Stimulated activated CD4-positive, alpha-beta T cell treated with anti-CD3 and anti-CD28 coated beads, Interleukin-4, amount 100 ng/mL, for 48 hours (primary cell): Measurements from ENCODE around the gene FBLN1.

Experiments
- DNase-seq, 2 donors: peaks; one replicate each; pipeline ENCODE4 v3.0.0-alpha.2; 2020; ENCODE audit warnings: low read depth in 2 of 2

FBLN1 gene

GRCh38 chr22:45571089-45571488, 68.4 kb downstream of the FBLN1 start:
- no peak for DNase-seq

- DNase-seq = no peak
Measured at GRCh38 chr22:45572444-45572843, 69.8 kb downstream of the FBLN1 start.

DNA sequence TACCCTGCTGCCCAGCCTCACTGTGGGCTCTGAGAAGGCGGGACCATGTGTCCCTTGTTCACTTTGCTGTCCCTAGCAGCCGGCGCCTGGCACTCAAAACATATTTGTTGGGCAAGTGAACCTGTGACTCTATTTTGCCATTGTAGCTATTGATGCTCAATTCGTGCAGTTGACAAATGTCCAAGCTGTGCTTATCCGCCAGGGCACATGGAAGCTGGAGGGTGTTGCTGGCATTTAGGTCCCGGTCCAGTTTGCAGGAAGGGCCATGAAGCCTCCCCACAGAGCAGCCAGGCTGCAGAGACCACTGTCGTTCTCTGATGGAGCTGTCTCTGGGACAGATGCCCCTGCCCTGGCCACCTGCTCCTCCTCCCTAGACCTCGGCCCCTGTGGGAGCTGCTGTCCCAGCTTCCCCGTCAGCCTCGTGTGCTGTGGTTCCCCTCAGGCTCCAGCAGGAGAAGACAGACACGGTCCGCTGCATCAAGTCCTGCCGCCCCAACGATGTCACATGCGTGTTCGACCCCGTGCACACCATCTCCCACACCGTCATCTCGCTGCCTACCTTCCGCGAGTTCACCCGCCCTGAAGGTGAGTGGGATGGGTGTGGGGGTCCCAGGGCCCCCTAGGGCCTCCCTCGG, 71.5 kb downstream of the FBLN1 start:
- no peak for DNase-seq

- DNase-seq = no peak
Measured at GRCh38 chr22:45575173-45575572, 72.5 kb downstream of the FBLN1 start.

DNA sequence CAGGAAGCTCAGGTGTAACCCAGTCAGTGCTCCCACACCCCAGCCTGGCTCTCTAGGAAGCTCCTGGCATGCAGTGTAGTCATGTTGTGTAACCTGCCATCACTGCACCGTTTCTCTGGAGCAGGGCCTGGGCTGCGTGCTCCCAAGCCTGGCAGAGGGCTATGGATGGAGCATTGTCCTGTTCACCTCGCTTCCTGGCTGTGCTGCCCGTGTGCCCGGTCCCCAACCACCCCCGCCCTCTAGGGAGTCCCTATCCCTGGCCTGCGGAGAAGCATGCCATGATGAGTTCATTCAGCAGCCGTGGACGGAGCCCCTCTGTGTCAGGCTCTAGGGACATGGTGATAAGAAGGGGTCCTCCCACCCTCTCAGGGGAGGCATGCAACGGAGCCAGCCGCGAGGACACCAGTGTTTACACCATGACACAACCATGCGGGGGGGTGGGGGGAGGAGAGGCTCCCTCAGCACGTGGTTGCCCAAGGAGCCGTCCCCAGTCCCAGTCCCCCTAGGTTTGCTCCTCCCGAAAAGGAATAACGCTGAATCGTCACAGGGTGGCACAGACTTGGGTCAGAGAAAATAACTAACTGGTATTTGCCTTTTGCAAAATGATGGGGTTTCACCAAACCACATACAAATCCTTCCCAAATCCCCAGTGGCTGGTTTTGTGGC, 73.1 kb downstream of the FBLN1 start:
- no peak for DNase-seq

- no peak for DNase-seq
Measured at GRCh38 chr22:45576273-45576625, 73.6 kb downstream of the FBLN1 start.

- DNase-seq = no peak
Measured at GRCh38 chr22:45576730-45577464, 74.2 kb downstream of the FBLN1 start.

DNA sequence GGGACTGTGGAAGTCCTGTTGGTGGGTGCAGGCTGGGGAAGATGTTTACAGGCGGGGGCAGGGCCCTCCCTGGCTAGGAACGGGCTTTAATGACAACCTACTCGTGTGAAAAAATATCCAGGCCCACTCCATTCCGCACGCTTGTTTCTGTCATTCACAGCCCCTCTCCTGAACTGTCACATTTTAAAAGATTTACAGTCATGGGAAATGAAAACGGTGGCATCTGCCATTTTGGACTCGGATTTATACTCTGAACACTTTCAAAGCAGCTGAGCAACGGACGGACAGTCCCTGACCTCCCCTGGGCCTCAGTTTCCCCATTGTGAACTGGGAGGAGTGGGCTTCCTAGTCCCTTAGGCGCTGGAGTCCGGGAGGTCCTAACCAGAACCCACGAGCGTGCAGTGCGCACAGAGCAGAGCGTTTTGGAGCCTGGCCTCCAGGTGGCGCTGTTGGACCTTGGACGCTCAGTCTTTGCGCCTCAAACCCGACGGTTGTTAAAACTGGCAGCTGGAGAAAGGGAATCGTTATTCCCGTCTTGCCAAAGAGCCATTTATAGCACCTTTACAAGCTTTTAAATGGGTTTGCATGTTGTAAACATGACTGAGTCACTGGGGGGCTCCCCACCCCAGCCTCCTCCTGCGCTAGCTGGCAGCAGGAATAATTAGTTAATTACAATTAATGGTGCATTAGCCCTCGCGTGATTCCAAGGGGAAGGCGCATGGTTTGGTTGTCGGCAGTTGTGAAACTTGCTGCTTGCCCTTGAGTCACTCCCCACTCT, 75.3 kb downstream of the FBLN1 start:
- peak; percentile 66 to 81 for DNase-seq

GRCh38 chr22:45578524-45579147, 76.0 kb downstream of the FBLN1 start:
- DNase-seq = no peak

GRCh38 chr22:45579306-45579705, 76.6 kb downstream of the FBLN1 start:
- DNase-seq = no peak

GRCh38 chr22:45579806-45580725, 77.4 kb downstream of the FBLN1 start:
- no peak for DNase-seq

GRCh38 chr22:45580726-45581381, 78.2 kb downstream of the FBLN1 start:
- DNase-seq = no peak

- DNase-seq = no peak
Measured at GRCh38 chr22:45581549-45582080, 78.9 kb downstream of the FBLN1 start.

GRCh38 chr22:45582236-45582954, 79.7 kb downstream of the FBLN1 start:
- no peak for DNase-seq

GRCh38 chr22:45582955-45583320, 80.3 kb downstream of the FBLN1 start:
- no peak for DNase-seq

GRCh38 chr22:45583504-45583903, 80.8 kb downstream of the FBLN1 start:
- no peak for DNase-seq

DNA sequence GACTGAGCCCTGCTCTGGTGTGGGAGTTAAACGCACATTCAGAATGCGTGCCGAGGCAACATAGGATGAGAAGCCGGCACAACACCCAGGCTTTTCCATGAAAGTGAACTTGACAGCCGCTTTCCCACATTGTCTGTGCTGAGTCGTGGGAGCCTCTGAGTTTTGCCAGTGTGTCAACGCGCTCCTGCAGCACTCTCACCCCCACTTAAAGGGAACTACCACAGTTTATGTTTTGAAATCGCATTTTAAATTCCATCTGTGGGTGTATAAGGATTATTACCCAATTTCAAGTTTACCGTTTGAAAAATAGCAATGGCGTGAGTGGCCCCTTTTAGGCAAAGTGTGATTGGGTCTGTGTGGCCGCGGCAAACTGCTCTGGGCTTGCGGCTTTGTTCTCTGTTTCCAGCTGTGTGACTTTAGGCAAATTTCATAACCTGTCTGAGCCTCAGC, 81.5 kb downstream of the FBLN1 start:
- no peak for DNase-seq

GRCh38 chr22:45584621-45585436, 82.1 kb downstream of the FBLN1 start:
- DNase-seq = no peak

DNA sequence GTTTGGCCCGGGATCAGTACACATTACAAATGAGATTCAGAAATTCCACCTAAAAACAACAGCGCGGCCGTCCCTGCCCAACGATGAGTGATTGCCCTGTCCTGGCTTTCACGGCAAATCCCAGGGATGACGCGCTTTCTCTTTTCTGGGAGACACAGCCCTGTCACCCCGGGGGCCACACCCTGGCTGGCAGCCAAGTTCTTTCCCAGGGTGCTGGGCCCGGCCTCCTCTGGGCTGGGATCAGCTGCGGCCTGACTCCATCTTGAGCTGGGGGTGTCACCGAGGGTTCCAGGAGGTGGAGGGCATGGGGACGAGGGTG, 82.7 kb downstream of the FBLN1 start:
- DNase-seq = no peak
